Suprapubic skin (tissue), 4 donors: ENCODE data around the gene POLR2L. TPM values are rescaled to one million over a fixed set of nuclear protein-coding genes. Genes with fewer than 3 reads are reported as not detected.

Experiments used
- DNase-seq, 2 donors: peaks; one replicate each; pipeline ENCODE4 v3.0.0-alpha.2; 2019; ENCODE audit warnings: low spot score in 2 of 2
- H3K27ac ChIP-seq: fragments of 200-600 bp; sonication (generic); one replicate; pipeline ENCODE4 v1.5.1; 2019
- H3K27me3 ChIP-seq: fragments of 200-600 bp; sonication (generic); one replicate; pipeline ENCODE4 v1.5.1; 2019
- H3K36me3 ChIP-seq: fragments of 200-600 bp; sonication (generic); one replicate; pipeline ENCODE4 v1.5.1; 2019
- H3K4me1 ChIP-seq: fragments of 200-600 bp; sonication (generic); one replicate; pipeline ENCODE4 v1.5.1; 2019
- H3K4me3 ChIP-seq: fragments of 200-600 bp; sonication (generic); one replicate; pipeline ENCODE4 v1.5.1; 2019; ENCODE audit warnings: mild to moderate bottlenecking
- H3K9me3 ChIP-seq: fragments of 200-600 bp; sonication (generic); one replicate; pipeline ENCODE4 v1.5.1; 2019
- CTCF ChIP-seq, 2 donors: fragments of 200-600 bp in 1 of 2; fragments of 450-650 bp in 1 of 2; sonication (generic) in 1 of 2; IDR thresholded peaks; one replicate each; pipeline ENCODE4 v1.5.1; 2016 to 2019; ENCODE audit warnings: antibody characterized with exemption in 2 of 2, mild to moderate bottlenecking in 1 of 2, moderate library complexity in 1 of 2
- EP300 ChIP-seq: sonication (generic); formaldehyde crosslinking; IDR thresholded peaks from one replicate; pipeline ENCODE4 v1.6.1; 2017; ENCODE audit warnings: antibody characterized with exemption
- POLR2A ChIP-seq, 2 donors: fragments of 450-650 bp; IDR thresholded peaks; one replicate each; pipeline ENCODE4 v1.6.1; 2017; ENCODE audit warnings: antibody characterized with exemption in 2 of 2, mild to moderate bottlenecking in 2 of 2, moderate library complexity in 2 of 2
- POLR2AphosphoS5 ChIP-seq, 3 donors: sonication (generic); formaldehyde crosslinking; IDR thresholded peaks; one replicate each; pipeline ENCODE4 v1.6.1; 2017; ENCODE audit warnings: antibody characterized with exemption in 3 of 3
- WGBS: methylation state at CpG from one replicate; pipeline ENCODE4 v1.1.5; 2018; 5-methylcytosine and 5-hydroxymethylcytosine counted together
- total RNA-seq, 4 donors: library from RNA; depleted of rRNA; stranded (reverse); fragments of >200 nt; gene quantifications; one replicate each; pipeline ENCODE4 v1.1.0, GENCODE V29; 2016

POLR2L gene
- total RNA-seq, 4 donors from 2014 or later, result 31.1 to 76.4 (median 56.4) TPM

DNA sequence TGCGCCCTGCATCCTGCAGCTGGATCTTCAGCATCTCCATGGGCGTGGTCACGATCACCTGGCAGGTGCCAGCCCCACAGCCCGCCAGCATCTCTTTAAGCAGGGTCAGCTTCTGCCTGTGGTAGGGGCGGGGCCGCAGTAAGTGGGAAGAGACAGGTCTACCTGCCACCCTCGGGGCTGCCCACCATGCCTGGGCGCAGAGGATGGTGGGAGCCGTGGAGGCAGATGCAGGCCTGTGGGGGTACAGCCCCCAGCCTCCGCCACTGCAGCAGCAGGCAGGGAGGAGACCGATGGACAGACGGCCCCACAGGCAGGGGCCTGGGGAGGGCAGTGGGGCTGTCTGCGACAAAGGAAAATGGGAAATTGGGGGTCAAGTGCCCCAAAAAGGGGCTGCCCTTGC, 49.5 kb downstream of the POLR2L start:
- Histone ChIP-seq H3K36me3 (peaks cover 15% of the 10 kb centered on the region), H3K4me1 (peaks cover 43% of the 10 kb centered on the region), H3K9me3 (no peaks in the 10 kb centered on the region), H3K27ac (no peak overlapping the region), H3K4me3 (no peak overlapping the region), H3K27me3 (peaks cover 10% of the 10 kb centered on the region)
- TF ChIP-seq POLR2A (IDR thresholded peaks at IDR 0.05) (no peak), CTCF (IDR thresholded peaks at IDR 0.05) (no peak), EP300 (no peak), POLR2AphosphoS5 (IDR thresholded peaks at IDR 0.05) (no peak)
- 80% methylated on average over 10 of the region's 13 CpGs for WGBS
- no peak for DNase-seq

DNA sequence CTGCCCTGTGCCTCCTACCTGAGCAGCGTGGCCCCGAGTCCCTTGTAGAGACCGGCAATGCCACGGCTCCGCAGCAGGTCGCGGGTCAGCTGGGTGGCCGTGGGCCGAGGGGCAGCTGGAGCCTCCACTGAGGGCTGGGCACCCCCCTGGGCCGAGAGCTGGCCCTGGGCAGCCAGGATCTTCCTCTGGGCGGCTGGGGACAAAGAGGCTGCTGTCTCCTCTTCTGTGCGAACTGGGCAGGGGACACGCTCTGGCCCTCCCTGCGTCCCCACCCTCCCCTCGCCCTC, 49.9 kb downstream of the POLR2L start:
- Histone ChIP-seq H3K4me3 (no peak overlapping the region), H3K36me3 (peaks cover 15% of the 10 kb centered on the region), H3K27ac (no peak overlapping the region), H3K27me3 (peaks cover 13% of the 10 kb centered on the region), H3K9me3 (no peaks in the 10 kb centered on the region), H3K4me1 (peaks cover 40% of the 10 kb centered on the region)
- DNase-seq, result no peak
- TF ChIP-seq POLR2A (IDR thresholded peaks at IDR 0.05) (no peak), EP300 (no peak), CTCF (IDR thresholded peaks at IDR 0.05) (no peak), POLR2AphosphoS5 (IDR thresholded peaks at IDR 0.05) (no peak)
- WGBS, result 80% methylated on average over 1 of the region's 15 CpGs

DNA sequence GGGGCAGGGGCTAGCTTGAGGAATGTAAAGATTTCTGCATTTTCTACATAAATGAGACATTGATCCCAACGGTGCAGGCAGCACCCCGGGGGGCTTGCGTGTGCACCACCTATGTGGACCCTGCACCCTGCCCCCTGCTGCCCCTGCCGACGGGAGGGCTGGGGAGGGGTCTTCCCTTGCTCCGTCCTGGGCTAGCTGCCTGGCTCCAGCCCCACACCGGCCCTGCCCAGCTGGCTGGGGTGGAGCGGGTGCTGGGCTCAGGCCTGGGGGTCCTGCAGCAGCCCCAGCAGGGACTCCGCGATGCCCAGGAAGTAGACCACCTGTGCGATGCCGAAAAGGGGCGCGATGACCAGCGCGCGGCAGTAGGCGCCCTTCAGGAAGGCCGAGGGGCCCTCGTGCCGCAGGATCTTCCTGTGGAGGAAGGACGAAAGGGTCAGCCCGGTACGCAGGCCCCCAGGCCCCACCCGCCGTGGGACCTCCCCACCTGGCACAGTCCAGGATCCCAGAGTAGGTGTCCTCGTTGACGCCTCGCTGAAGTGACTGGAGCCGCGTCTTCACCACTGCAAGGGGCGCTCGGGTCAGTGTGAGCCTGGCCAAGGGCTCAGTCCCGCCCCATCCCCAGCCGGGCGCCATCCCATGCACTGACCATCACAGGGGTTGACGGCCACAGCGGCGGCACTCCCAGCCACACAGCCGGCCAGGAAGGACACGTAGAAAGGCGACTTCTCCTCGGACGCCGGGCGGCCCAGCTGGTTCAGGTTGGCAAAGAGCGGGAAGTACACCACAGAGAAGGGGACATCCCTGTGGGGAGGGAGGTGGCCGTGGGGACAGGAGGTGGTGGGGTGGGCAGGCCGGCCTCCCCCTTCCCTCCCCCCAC, 50.4 kb downstream of the POLR2L start:
- Histone ChIP-seq H3K4me3 (no peak overlapping the region), H3K9me3 (no peaks in the 10 kb centered on the region), H3K36me3 (peaks cover 15% of the 10 kb centered on the region), H3K27ac (no peak overlapping the region), H3K27me3 (peaks cover 13% of the 10 kb centered on the region), H3K4me1 (peaks cover 34% of the 10 kb centered on the region)
- 80% methylated on average over 2 of the region's 49 CpGs for WGBS
- TF ChIP-seq POLR2AphosphoS5 (IDR thresholded peaks at IDR 0.05), result no peak
- no peak for TF ChIP-seq POLR2A (IDR thresholded peaks at IDR 0.05)
- no peak for TF ChIP-seq CTCF (IDR thresholded peaks at IDR 0.05)
- no peak for TF ChIP-seq EP300
- no peak for DNase-seq

DNA sequence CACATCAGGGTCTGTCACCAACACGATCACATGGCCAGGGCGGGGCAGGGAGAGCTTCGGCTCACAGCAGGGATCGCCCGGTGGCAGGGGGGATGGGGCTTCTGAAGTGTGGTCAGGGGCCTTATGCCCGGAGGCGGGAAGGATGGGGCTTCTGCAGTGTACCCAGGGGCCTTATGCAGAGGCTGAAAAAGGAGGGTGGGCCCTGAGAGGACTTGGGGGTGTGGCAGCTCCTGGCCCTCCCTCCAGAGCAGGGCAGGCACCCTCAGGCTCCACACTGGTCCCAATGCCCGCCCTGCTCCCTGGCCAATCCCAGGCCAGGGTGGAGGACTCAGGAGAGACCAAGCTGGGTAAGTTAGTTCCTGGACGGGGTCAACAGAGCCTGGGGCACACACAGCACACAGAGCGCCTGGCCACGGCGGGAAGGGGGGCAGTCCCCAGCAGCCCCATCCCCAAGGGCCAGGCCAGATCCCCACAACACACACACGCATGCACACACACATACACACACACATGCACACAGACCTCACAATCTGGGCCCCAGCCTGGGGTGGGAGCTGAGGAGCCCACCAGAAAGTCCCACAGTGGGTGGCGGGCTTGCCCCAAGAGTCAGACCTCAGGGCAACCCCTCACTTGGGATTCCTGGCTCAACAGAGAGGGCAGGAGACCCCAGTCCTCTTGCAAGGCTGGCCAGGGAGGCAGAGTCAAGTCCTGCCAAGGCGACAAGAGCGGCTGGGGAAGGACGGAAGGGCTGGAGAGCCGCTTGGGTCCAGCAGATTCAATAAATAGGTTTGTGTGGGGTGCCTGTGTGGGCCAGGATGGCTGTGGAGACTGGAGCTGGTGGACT, 51.4 kb downstream of the POLR2L start:
- no peak overlapping the region for H3K4me3 ChIP-seq
- 51% methylated on average over 14 of the region's 18 CpGs for WGBS
- TF ChIP-seq EP300, result no peak
- no peak for TF ChIP-seq POLR2AphosphoS5 (IDR thresholded peaks at IDR 0.05)
- TF ChIP-seq POLR2A (IDR thresholded peaks at IDR 0.05), result no peak
- TF ChIP-seq CTCF (IDR thresholded peaks at IDR 0.05), result no peak
- DNase-seq, result no peak
- no peak overlapping the region for H3K27ac ChIP-seq
- H3K27me3 ChIP-seq, result peaks cover 13% of the 10 kb centered on the region
- peaks cover 15% of the 10 kb centered on the region for H3K36me3 ChIP-seq
- no peaks in the 10 kb centered on the region for H3K9me3 ChIP-seq
- peaks cover 24% of the 10 kb centered on the region for H3K4me1 ChIP-seq

DNA sequence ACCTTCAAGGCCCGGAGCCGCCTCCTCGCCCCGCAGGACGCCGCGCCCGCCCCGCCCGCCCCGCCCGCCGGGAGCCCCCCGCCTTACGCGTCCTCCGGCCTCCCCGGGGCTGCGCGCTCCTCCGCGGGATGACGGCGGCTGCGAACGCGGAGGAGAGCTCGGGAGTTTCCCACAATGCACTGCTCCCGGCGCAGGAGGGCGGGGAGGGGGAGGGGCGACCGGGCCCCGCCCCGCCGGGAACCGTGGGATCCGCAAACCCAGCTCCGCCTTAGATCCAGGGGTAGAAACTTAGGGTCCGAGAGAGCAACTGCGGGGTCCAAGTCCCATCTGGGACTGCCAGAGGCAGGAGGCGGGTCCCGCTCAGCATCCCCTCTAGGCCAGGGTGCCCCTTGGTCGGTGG, 52.4 kb downstream of the POLR2L start, which contains the start of gene CEND1:
Gene CEND1 (minus strand): TSS at position 148 of the 400 bp plus-strand sequence. CDS start 1,514 bp downstream, outside the sequence.
- TF ChIP-seq CTCF (IDR thresholded peaks at IDR 0.05) (no peak), POLR2A (IDR thresholded peaks at IDR 0.05) (no peak), POLR2AphosphoS5 (IDR thresholded peaks at IDR 0.05) (no peak), EP300 (no peak)
- no CpG with 5 or more reads among the region's 44 CpGs for WGBS
- no peak for DNase-seq
- H3K4me1 ChIP-seq, result peaks cover 14% of the 10 kb centered on the region
- H3K27ac ChIP-seq, result no peak within 1 kb of the TSS
- no peaks in the 10 kb centered on the region for H3K9me3 ChIP-seq
- H3K4me3 ChIP-seq, result no peak within 1 kb of the TSS
- peaks cover 15% of the 10 kb centered on the region for H3K36me3 ChIP-seq
- peaks cover 13% of the 10 kb centered on the region for H3K27me3 ChIP-seq
